Stimulated activated CD8-positive, alpha-beta memory T cell treated with anti-CD3 and anti-CD28 coated beads, Interleukin-4, amount 100 ng/mL, for 48 hours (primary cell): ENCODE data around the gene CDKL2.

Experiments used
- DNase-seq: peaks from one replicate; pipeline ENCODE4 v3.0.0-alpha.2; 2020

The CDKL2 gene

GRCh38 chr4:75637827-75638226, 7.5 kb upstream of the CDKL2 start:
- no peak for DNase-seq

GRCh38 chr4:75637176-75637575, 6.8 kb upstream of the CDKL2 start:
- DNase-seq: no peak

- no peak for DNase-seq
Measured at GRCh38 chr4:75634951-75635350, 4.6 kb upstream of the CDKL2 start.

GRCh38 chr4:75634281-75634680, 4.0 kb upstream of the CDKL2 start:
- no peak for DNase-seq

GRCh38 chr4:75633846-75634245, 3.5 kb upstream of the CDKL2 start:
- no peak for DNase-seq

DNA sequence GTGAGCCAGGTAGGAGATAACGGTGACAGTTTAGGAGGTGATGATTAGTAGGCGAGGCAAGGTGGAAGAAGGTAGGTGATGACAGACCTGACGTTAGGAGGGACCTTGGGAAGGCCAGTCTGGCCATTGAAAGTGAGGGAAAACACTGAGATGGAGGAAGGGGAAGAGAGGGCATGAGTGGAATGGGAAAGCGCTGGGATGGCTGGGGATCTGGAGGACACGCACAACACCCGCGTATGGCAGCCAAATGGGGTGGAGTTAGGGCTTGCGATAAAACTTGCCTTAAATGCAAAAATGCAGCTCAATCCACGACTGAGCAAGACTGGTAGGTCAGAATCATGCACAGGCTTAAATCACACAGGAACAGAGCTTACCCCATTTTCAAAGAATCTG, 605 bp upstream of the CDKL2 start:
- DNase-seq: no peak

GRCh38 chr4:75629239-75629638, 1.1 kb downstream of the CDKL2 start:
- DNase-seq: no peak

GRCh38 chr4:75623026-75623425, 7.3 kb downstream of the CDKL2 start:
- no peak for DNase-seq

- DNase-seq: no peak
Measured at GRCh38 chr4:75621715-75622114, 8.6 kb downstream of the CDKL2 start.

DNA sequence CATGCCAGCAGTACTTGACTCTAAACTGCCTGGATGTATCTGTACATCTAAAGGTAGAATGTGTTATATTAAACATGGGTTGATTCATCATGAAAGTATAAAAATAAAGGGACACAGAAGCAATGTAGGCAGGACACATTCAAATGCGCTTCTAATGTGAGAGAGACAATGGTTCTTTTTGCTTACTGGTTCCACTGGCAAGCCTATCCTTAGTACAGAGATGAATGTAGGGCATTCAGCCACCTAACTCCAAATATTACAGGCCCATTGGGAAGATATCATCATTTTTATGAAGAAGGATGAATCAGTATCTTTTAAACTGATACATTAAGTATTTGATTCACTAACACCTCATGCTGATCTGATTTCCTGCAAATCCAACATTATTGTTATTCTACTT, 18.0 kb downstream of the CDKL2 start:
- no peak for DNase-seq

DNA sequence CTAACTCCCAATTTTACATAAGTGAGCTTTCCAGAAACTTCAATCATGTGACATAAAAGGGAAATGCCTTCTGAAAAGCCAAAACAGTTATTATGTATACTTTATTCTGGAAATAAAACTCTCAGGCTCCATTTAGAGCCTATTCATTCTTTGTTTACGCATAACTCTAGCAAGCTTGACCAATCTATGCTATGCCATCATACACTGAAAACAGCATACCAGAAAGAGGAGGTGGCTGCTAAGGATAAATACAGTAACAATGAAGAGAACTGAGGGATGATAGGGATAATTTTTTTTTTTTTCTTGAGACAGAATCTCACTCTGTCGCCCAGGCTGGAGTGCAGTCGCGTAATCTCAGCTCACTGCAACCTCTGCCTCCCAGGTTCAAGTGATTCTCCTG, 24.4 kb downstream of the CDKL2 start:
- DNase-seq: no peak

- no peak for DNase-seq
Measured at GRCh38 chr4:75599647-75600046, 30.7 kb downstream of the CDKL2 start.

- DNase-seq: no peak
Measured at GRCh38 chr4:75598390-75598789, 31.9 kb downstream of the CDKL2 start.

DNA sequence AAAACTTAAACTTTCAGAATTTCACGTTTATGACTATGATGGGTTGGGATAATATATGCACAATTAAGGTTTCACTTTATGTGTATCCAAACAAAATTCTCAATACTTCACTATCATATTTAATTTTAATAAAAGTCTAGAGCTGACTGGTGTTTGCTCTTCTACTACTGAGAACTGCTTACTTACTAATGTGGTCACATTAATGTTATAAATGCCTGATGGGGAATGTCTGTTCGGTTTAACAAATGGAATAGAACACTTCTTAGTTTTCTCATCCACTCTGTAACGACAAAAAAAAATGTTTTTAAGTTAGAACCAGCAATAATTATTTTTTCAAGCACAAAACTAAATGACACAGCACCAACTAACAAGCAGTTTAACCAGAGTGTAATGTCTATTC, 34.3 kb downstream of the CDKL2 start:
- no peak for DNase-seq

DNA sequence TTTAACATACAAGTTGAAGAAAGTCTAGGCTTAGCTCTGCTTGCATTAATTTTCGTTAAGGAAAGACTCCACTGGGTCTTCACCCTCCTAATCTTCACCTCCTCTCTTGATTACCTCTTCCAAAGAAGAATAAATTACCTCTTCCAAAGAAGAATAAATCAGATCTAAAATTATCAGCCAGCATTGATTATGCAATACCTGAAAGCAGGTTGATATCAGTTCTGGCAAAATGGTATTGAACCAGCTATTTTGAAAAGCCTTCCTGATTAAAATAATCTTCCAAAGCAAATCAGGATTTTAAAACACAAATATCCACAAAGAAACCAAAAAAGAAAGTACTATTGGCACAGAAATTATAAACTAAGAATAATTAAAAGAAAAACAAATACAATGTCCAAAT, 36.9 kb downstream of the CDKL2 start:
- DNase-seq: no peak

DNA sequence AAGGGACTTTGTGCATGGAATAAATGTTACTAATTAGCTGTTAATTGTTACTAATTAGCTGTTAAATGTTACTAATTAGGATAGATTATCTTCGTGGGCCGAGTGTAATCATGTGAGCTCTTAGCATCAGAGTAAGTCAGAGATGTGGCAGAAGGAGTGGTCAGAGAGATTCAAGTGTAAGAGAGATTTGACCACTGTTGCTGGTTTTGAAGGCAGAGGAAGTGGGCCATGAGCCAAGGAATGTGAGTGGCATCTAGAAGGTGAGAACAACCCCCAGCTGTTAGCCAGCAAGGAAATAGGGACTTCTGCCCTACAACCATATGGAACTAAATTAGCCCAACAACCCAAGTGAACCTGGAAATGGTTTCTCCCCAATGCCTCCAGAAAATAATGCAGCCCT, 46.3 kb downstream of the CDKL2 start:
- no peak for DNase-seq

GRCh38 chr4:75567725-75568124, 62.6 kb downstream of the CDKL2 start:
- no peak for DNase-seq

DNA sequence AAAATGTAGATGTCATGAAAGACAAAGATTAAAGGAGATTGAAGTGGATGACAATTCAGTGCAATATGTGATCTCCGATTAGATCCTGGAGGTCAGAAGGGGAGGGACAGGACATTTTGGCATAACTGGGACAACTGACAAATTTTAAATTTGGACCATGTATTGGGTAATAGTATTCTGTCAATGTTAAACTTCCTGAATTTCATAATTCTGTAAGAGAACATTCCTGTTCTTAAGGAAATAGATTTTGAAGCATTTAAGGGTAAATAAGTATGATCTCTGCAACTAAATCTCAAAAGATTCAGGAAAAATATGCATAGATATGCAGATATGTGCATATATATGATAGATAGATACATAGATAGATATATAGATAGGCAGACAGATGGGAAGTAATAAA, 63.4 kb downstream of the CDKL2 start:
- DNase-seq: no peak

- DNase-seq: no peak
Measured at GRCh38 chr4:75565481-75565880, 64.8 kb downstream of the CDKL2 start.

DNA sequence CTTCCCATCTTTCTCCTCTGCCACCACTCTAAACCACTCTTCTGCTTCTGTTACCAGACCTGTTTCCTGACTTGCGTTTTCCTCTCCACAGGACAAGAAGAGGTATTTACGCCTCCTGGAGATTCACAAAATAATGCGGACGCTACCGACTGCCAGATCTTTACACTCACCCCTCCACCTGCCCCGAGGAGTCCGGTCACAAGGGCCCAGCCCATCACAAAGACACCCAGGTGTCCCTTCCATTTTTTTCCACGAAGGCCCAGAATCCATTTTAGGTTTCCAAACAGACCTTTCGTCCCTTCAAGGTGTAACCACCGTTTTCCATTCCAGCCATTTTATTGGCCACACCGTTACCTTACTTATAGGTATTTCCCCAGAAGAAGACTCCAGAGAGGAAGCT, 66.3 kb downstream of the CDKL2 start:
- no peak for DNase-seq

DNA sequence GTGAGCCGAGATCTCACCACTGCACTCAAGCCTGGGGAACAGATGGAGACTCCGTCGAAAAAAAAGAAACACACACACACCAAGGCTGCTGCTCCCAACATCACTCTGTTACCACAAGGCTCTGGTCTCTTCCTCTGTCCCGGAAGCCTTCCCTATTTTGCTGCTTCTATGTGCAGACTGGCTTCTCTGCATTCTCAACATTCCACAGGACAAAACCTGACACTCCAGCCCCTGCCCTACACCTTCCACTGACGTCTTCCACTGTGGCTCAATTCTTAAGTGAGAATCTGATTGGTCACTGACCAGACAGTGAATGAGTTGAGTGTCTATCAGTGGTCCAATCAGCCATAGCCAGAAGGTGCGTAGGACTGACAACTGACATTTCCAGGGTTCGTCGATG, 68.5 kb downstream of the CDKL2 start:
- DNase-seq: no peak

DNA sequence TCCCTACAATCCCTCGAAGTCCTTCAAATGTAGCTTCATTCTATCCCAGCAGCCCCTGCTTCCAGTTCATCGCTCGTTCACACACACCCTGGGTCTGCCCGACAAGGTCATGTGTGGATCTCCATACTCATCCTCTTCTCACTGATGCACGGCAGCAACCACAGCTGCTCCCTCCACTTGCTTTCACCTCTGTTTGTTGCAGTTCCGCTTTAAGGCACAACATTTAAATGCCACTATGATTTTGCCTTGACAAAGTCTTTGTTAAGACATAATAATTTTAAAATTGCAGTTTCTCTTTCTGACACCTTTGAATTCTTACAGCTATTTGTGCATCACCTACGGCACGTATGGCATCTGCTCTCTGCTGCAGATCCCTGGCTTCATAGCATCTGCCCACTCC, 72.6 kb downstream of the CDKL2 start:
- no peak for DNase-seq

- DNase-seq: peak; percentile 40
Measured at GRCh38 chr4:75555294-75556164, 74.8 kb downstream of the CDKL2 start, which contains the start of gene ODAPH. Gene ODAPH, plus strand, starts transcription at chr4:75556066. Its CDS starts 17 bp downstream, at chr4:75556083.

DNA sequence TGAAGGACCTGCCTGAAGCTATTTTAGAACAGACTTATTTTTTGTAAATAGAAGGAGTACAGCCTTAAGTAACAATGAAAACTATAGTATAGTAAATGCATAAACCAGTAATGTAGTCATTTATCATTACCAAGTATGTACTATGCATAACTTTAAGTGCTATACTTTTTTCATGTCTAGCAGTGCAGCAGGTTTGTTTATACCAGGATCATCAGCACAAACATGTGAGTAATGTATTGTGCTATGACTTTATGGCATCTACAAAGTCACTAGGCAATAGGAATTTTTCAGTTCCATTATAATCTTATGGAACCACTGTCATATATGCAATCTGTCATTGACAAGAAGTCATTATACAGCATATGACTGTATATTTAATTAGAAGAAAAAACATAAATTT, 77.9 kb downstream of the CDKL2 start:
- DNase-seq: no peak

DNA sequence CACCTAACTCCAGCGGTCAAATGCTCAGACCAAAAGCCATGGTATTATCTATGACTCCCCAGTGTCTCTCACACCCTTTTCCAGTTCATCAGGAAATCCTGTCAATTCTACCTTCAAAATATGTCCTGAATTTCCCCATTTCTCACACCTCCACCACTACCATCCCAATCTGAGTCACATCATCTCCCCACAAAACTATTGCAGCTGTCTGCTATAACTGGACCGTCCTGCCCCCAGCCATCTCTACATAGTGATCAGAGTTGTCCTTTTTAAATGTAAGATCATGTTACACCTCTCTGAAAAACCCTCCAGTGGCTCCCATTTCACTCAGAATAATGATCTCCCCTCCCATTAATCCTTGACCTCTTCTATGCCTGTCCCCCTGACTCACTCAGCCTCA, 81.3 kb downstream of the CDKL2 start:
- no peak for DNase-seq
